Measurements from ENCODE around the gene LTB. TPM values are rescaled to one million over a fixed set of nuclear protein-coding genes. Genes with fewer than 3 reads are reported as not detected.

LTB gene
- total RNA-seq, 1 donor from 2014 or later: 1.4 TPM

DNA sequence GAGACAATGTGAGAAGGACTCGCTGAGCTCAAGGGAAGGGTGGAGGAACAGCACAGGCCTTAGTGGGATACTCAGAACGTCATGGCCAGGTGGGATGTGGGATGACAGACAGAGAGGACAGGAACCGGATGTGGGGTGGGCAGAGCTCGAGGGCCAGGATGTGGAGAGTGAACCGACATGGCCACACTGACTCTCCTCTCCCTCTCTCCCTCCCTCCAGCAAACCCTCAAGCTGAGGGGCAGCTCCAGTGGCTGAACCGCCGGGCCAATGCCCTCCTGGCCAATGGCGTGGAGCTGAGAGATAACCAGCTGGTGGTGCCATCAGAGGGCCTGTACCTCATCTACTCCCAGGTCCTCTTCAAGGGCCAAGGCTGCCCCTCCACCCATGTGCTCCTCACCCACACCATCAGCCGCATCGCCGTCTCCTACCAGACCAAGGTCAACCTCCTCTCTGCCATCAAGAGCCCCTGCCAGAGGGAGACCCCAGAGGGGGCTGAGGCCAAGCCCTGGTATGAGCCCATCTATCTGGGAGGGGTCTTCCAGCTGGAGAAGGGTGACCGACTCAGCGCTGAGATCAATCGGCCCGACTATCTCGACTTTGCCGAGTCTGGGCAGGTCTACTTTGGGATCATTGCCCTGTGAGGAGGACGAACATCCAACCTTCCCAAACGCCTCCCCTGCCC, 5.2 kb downstream of the LTB start:
- DNase-seq (ENCODE audit: low spot score): no peak

DNA sequence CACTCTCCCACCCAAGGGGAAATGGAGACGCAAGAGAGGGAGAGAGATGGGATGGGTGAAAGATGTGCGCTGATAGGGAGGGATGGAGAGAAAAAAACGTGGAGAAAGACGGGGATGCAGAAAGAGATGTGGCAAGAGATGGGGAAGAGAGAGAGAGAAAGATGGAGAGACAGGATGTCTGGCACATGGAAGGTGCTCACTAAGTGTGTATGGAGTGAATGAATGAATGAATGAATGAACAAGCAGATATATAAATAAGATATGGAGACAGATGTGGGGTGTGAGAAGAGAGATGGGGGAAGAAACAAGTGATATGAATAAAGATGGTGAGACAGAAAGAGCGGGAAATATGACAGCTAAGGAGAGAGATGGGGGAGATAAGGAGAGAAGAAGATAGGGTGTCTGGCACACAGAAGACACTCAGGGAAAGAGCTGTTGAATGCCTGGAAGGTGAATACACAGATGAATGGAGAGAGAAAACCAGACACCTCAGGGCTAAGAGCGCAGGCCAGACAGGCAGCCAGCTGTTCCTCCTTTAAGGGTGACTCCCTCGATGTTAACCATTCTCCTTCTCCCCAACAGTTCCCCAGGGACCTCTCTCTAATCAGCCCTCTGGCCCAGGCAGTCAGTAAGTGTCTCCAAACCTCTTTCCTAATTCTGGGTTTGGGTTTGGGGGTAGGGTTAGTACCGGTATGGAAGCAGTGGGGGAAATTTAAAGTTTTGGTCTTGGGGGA, 6.1 kb downstream of the LTB start:
- DNase-seq (ENCODE audit: low spot score): no peak

DNA sequence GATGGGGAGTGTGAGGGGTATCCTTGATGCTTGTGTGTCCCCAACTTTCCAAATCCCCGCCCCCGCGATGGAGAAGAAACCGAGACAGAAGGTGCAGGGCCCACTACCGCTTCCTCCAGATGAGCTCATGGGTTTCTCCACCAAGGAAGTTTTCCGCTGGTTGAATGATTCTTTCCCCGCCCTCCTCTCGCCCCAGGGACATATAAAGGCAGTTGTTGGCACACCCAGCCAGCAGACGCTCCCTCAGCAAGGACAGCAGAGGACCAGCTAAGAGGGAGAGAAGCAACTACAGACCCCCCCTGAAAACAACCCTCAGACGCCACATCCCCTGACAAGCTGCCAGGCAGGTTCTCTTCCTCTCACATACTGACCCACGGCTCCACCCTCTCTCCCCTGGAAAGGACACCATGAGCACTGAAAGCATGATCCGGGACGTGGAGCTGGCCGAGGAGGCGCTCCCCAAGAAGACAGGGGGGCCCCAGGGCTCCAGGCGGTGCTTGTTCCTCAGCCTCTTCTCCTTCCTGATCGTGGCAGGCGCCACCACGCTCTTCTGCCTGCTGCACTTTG, 6.8 kb downstream of the LTB start, which contains the start of gene TNF:
TNF (plus strand) TSS at position 231 of the 567 bp plus-strand sequence; CDS start at position 408, 177 bp downstream.
- DNase-seq (ENCODE audit: low spot score): no peak

DNA sequence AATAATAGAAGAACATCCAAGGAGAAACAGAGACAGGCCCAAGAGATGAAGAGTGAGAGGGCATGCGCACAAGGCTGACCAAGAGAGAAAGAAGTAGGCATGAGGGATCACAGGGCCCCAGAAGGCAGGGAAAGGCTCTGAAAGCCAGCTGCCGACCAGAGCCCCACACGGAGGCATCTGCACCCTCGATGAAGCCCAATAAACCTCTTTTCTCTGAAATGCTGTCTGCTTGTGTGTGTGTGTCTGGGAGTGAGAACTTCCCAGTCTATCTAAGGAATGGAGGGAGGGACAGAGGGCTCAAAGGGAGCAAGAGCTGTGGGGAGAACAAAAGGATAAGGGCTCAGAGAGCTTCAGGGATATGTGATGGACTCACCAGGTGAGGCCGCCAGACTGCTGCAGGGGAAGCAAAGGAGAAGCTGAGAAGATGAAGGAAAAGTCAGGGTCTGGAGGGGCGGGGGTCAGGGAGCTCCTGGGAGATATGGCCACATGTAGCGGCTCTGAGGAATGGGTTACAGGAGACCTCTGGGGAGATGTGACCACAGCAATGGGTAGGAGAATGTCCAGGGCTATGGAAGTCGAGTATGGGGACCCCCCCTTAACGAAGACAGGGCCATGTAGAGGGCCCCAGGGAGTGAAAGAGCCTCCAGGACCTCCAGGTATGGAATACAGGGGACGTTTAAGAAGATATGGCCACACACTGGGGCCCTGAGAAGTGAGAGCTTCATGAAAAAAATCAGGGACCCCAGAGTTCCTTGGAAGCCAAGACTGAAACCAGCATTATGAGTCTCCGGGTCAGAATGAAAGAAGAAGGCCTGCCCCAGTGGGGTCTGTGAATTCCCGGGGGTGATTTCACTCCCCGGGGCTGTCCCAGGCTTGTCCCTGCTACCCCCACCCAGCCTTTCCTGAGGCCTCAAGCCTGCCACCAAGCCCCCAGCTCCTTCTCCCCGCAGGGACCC, 7.8 kb downstream of the LTB start:
- no peak for DNase-seq (ENCODE audit: low spot score)

DNA sequence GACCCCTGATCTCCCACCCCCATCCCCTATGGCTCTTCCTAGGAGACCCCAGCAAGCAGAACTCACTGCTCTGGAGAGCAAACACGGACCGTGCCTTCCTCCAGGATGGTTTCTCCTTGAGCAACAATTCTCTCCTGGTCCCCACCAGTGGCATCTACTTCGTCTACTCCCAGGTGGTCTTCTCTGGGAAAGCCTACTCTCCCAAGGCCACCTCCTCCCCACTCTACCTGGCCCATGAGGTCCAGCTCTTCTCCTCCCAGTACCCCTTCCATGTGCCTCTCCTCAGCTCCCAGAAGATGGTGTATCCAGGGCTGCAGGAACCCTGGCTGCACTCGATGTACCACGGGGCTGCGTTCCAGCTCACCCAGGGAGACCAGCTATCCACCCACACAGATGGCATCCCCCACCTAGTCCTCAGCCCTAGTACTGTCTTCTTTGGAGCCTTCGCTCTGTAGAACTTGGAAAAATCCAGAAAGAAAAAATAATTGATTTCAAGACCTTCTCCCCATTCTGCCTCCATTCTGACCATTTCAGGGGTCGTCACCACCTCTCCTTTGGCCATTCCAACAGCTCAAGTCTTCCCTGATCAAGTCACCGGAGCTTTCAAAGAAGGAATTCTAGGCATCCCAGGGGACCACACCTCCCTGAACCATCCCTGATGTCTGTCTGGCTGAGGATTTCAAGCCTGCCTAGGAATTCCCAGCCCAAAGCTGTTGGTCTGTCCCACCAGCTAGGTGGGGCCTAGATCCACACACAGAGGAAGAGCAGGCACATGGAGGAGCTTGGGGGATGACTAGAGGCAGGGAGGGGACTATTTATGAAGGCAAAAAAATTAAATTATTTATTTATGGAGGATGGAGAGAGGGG, 8.8 kb downstream of the LTB start:
- no peak for DNase-seq (ENCODE audit: low spot score)

DNA sequence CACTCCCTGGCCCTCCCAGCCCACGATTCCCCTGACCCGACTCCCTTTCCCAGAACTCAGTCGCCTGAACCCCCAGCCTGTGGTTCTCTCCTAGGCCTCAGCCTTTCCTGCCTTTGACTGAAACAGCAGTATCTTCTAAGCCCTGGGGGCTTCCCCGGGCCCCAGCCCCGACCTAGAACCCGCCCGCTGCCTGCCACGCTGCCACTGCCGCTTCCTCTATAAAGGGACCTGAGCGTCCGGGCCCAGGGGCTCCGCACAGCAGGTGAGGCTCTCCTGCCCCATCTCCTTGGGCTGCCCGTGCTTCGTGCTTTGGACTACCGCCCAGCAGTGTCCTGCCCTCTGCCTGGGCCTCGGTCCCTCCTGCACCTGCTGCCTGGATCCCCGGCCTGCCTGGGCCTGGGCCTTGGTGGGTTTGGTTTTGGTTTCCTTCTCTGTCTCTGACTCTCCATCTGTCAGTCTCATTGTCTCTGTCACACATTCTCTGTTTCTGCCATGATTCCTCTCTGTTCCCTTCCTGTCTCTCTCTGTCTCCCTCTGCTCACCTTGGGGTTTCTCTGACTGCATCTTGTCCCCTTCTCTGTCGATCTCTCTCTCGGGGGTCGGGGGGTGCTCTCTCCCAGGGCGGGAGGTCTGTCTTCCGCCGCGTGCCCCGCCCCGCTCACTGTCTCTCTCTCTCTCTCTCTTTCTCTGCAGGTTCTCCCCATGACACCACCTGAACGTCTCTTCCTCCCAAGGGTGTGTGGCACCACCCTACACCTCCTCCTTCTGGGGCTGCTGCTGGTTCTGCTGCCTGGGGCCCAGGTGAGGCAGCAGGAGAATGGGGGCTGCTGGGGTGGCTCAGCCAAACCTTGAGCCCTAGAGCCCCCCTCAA, 9.9 kb downstream of the LTB start, which contains the start of gene LTA:
LTA (plus strand) TSS at position 249 of the 871 bp plus-strand sequence; CDS start at position 703, 454 bp downstream.
- no peak for DNase-seq (ENCODE audit: low spot score)

DNA sequence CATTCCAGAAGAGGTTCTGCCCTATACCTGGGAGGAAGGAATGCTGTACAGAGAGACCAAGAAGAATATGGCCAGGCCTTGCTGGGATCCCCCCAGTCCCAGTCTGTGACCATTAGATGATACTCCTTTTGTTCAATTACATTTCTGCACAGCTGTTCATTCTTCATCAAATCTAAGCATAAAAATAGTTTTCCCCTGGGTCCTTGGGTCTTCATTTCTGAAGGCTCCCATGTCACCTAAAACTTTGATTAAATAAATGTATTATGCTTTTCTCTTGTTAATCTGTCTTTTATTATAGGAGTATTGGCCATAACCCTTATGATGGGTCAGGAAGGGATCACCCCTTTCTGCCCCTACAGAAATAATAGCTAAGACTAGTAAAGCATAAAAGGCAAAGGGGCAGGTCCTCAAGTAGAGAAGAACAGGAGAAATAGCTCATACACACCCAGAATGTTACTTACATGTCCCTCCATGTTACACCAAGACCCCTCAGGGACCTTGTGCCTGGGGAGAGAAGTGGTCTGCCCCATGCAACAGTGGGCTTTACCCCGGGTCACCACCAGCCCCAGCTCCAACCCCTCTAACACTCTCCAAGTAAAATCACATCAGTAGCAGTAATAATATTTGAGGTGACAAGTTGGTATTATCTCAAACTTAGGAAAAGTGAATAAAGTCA, 12.2 kb downstream of the LTB start:
- no peak for DNase-seq (ENCODE audit: low spot score)

DNA sequence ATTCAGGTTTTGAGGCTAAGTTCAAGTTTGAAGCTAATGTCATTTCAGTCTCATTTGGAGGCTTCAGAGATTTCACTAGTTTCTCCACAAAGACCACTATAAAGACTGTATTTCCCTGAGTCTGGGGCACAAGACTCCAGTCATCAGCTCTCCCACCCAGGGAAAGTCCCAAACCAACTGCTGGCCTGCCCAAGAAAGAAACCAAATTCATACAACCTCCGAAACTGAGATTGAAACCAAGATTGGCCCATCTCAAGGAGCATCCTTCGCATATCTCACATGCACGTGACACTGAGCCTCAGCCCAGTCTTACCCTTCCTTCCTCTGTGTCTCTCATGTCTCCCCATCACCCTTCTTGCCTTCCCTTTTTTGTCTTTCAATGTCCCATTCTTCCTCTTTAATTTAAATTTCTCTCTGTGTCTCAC, 13.7 kb downstream of the LTB start:
- DNase-seq (ENCODE audit: low spot score): no peak

DNA sequence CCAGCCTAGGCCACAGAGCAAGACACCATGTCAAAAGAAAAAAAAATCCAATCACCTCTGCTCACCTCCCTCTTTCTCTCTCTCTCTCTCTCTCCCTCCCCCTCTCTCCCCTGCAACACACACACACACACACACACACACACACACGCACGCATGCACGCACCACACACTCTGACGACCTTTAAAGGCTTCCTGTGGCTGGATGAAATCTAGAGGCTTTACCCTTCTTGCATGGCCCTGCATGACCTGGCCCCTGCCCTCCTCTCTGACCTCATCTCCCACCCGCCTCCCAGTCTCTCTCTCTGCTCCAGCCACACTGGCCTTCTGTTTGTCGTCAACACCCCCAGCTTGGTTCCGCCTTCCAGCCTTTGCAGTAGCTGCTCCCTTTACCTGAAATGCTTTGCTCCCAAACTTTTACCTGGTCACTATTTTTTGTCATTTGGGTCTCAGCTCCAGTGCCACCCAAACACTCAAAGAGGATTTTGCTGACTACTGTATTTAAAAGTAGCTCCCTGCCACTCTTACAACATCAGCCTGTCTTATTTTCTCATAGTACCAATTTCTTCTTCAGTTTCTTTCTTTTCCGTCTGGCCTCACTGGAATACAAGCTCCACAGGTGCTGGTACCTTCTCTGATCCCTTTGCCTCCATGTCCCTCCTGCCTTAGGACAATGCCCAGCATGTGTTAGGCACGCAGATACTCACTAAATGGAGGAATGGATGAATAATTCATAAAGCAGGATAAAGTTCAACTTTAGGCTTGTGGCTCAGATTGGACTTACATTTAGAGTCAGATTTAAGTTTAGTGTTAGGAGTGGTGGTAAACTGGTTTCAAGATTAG, 14.5 kb downstream of the LTB start:
- no peak for DNase-seq (ENCODE audit: low spot score)

DNA sequence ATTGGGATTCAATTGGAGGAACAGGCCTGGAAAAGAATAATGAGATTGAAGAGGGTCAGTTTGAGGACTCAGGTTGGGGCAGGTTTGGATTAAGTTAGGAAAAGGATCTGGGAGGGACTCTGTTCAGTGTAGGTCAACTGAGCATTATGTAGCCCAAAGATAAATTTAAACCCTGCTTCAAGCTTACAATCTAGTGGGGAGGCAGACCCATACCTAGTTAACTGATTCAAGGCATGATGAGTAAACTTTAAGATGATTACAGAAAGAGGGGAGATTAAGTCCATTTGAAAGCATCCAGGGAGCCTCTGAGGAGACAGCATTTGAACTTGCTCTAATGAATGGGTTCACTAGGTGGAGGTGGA, 21.5 kb downstream of the LTB start:
- no peak for DNase-seq (ENCODE audit: low spot score)

DNA sequence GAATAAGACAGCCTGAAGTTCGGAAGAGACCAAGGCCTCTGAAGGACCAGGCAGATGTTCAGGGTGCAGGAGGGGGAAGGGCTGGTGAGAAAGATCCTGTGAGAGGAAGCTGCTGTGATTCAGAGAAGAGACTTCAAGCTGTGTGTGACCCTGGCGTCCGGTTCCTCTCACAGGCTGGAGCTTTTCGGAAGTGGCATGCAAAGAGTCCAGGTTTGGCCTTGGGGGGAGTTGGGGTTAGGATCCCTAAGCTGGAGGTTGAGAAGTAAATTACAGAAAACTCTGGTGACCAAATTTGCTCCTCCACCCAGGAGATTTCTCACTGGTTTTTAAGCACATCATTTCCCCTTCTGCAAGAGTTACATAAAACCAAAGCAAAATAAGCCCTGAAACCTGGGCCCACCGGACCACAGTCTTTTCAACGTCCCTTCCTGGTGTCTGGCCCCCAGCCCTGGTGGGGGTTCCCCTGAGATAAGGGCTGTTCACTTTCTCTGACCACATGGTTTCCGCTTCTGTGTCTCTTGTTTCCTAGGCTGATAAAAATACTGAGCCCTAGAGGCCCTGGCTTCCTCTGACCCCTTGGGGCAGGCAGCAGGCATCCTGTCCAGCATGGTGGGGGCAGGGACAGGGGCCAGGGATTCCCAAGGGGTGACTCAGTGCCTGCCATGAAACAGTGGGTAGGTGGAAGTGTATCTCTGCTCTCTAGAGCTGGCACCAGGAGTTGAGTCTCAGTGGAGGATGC, 22.1 kb downstream of the LTB start:
- no peak for DNase-seq (ENCODE audit: low spot score)

DNA sequence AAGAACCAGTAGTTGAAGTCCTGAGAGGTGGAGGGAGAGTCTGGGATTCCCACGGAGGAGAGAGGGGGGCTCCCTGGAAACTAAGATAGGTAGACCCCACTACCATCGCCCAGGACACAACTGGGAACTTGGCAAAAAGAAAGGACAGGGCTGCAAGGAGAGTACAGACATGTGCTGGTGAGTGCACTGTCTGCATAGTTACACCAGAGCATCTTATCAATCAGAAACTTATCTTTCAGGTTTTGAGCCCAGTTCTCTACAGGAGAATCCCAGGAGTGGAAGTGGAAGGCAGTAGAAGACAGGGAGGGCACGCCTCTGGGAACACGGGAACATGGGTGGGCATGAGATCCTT, 22.6 kb downstream of the LTB start:
- DNase-seq (ENCODE audit: low spot score): no peak

DNA sequence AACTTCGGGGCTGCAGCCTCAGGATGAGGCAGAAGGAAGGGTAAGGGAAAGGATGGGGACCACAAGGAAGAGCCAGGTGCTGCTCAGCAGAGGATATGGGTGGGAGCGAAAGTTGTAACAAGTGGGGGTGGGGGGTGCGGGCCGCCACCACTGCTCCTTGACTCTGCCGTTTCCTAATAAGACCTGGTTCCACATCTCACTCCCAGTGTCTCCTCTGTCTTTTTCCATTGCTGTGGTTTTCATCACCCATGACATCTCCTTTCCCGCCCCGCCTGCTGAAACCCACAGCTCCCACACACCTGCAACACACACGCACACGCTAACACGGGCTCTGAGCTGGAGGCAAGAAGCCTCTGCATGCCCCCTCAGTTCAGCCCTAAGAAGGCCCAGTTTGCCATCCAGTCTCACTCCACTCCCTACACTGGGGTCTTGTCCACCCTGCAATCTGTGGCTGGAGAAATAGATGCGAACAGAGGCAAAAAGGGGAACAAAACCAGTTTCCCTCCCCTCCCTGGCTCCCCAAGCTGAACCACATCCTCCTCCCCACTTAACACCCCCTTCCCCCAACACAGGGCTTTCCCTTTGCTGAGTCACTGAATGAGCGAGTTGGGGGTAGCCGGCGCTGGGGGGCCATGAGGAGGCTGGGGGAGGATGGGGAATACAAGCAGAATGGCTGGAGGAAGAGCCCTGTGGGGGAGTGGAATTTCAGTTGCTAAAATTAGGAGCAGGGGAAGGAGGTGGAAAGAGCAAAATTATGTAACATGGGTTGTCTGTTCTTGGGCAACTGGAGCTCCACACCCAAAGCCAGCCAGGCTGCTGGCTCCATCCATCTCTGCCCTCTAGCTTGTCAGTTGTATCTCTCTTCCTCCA, 23.4 kb downstream of the LTB start:
- no peak for DNase-seq (ENCODE audit: low spot score)

DNA sequence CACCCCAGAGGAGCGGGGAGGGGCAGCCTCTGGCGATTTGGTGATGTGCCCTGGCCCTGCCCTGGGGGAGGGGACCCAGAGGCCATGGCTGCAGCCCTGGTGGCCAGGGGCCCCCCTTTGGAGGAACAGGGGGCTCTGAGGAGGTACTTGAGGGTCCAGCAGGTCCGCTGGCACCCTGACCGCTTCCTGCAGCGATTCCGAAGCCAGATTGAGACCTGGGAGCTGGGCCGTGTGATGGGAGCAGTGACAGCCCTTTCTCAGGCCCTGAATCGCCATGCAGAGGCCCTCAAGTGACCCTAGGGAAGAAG, 24.0 kb downstream of the LTB start:
- DNase-seq (ENCODE audit: low spot score): no peak

DNA sequence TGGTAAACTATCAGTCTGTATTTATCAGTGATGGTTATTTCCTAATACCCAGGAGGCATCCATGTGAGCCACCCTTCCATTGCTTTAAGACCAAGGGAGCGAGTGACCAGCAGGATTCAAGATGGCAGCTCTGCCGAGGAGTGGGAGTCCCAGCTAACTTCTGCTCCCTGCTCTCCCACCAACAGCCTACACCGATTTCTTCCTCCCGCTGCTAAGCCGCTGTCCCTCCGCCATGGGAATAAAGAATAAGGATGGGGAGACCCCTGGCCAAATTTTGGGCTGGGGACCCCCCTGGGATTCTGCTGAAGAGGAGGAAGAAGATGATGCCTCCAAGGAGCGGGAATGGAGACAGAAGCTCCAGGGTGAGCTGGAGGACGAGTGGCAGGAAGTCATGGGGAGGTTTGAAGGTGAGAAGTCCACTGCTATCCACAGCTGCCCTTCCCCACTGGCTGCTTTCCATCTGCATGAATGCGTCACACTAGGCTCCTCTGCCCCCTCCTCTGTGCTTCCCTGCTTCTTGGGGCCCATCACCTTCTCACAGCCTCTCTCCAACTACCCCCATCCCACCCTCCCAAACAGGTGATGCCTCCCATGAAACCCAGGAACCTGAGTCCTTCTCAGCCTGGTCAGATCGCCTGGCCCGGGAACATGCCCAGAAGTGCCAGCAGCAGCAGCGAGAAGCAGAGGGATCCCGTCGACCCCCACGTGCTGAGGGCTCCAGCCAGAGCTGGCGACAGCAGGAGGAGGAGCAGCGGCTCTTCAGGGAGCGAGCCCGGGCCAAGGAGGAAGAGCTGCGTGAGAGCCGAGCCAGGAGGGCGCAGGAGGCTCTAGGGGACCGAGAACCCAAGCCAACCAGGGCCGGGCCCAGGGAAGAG, 24.5 kb downstream of the LTB start:
- DNase-seq (ENCODE audit: low spot score): no peak
